Measurements from ENCODE around the gene C1orf167. TPM values are rescaled to one million over a fixed set of nuclear protein-coding genes. Genes with fewer than 3 reads are reported as not detected.

The C1orf167 gene
- total and polyA plus RNA-seq, 2 donors (not counting 1 experiment from before 2014, with no cell fraction given): not detected

GRCh38 chr1:11835441-11836225 is 73.6 kb downstream of the C1orf167 start:
- Histone ChIP-seq H3K27me3 (replicated peaks in 1 of 4; ENCODE audit: control extremely low read depth in 1 of 4, control insufficient read depth in 3 of 4, insufficient read depth in 4 of 4, low read length in 3 of 4) (no peaks in the 10 kb centered on the region), H3K4me1 (ENCODE audit: control insufficient read depth in 2 of 2, insufficient read depth in 2 of 2, low read length in 2 of 2) (no peaks in the 10 kb centered on the region), H3K4me3 (ENCODE audit: control extremely low read depth in 1 of 5, extremely low read depth in 1 of 5, insufficient read depth in 1 of 5, low read depth in 2 of 5, low read length in 4 of 5) (no peak overlapping the region), H3K27ac (ENCODE audit: low read length in 2 of 2) (no peak overlapping the region), H4K20me1 (ENCODE audit: control insufficient read depth, insufficient read depth, low read length, poor library complexity, severe bottlenecking) (peaks cover 24% of the 10 kb centered on the region), H3K9me3 (ENCODE audit: control extremely low read depth in 1 of 3, control insufficient read depth in 2 of 3, insufficient read depth in 1 of 3, low read length in 2 of 3) (no peaks in the 10 kb centered on the region), H3K36me3 (replicated peaks in 1 of 2; ENCODE audit: control extremely low read depth in 1 of 2, control insufficient read depth in 1 of 2, extremely low read depth in 1 of 2, insufficient read depth in 2 of 2, low read length in 1 of 2) (peaks cover 0 to 92% of the 10 kb centered on the region in 2 experiments), H2AFZ (ENCODE audit: insufficient read depth, low read depth, low read length, poor library complexity, severe bottlenecking) (no peak overlapping the region), H3K4me2 (replicated peaks; ENCODE audit: low read depth, low read length, poor library complexity, severe bottlenecking) (no peak overlapping the region), H3K9ac (ENCODE audit: low read length) (no peak overlapping the region), H3K79me2 (ENCODE audit: control insufficient read depth, insufficient read depth, low read length) (peaks cover 3% of the 10 kb centered on the region)
- Mint-ChIP-seq H3K9me3 (ENCODE audit: insufficient read depth) (no peaks in the 10 kb centered on the region), H3K4me1 (peaks cover 6% of the 10 kb centered on the region), H3K4me3 (no peak overlapping the region), H3K27ac (no peak overlapping the region), H3K27me3 (no peaks in the 10 kb centered on the region)
- TF ChIP-seq CTCF (IDR thresholded peaks at IDR 0.05) (no peak), EZH2 (IDR thresholded peaks at IDR 0.05; ENCODE audit: borderline replicate concordance, insufficient read depth, low read depth, low read length, poor library complexity, severe bottlenecking) (no peak)
- CTCF ChIA-PET: interaction anchor here (1.1 to 4.5 kb wide), 3 partner anchors 12 to 131 kb away, joined by 3 to 36 read pairs (median 11); partner anchors contain the start of gene NPPA
- DNase-seq: no peak
- intact Hi-C loops (cut with micrococcal nuclease): no loop called here
- no peak for ATAC-seq (ENCODE audit: low read depth)
- 97% methylated on average over 23 of the region's 28 CpGs for WGBS (ENCODE audit: insufficient coverage)
- POLR2A ChIA-PET: no interaction called here
